NT2/D1 (cell line): ENCODE data around the gene CXXC5.

Experiments used
- DNase-seq: peaks from one replicate; pipeline ENCODE4 v3.0.0-alpha.2; 2011; ENCODE audit warnings: low read depth, low spot score
- H3K27me3 ChIP-seq: 2 replicates; pipeline ENCODE4 v1.6.0; 2011; ENCODE audit warnings: mild to moderate bottlenecking; ENCODE audit not compliant: insufficient read length, insufficient read depth
- H3K36me3 ChIP-seq: 2 replicates; pipeline ENCODE4 v1.6.1; 2011; ENCODE audit warnings: mild to moderate bottlenecking, low read length, mixed read lengths; ENCODE audit not compliant: insufficient read depth, insufficient read length
- H3K4me1 ChIP-seq: 2 replicates; pipeline ENCODE4 v1.5.1; 2011; ENCODE audit not compliant: insufficient read depth, insufficient read length
- H3K4me3 ChIP-seq: 2 replicates; pipeline ENCODE4 v1.5.1; 2011; ENCODE audit warnings: low read depth; ENCODE audit not compliant: insufficient read length
- H3K9ac ChIP-seq: 2 replicates; pipeline ENCODE4 v1.6.0; 2011; ENCODE audit warnings: low read depth; ENCODE audit not compliant: insufficient read length
- H3K9me3 ChIP-seq: 2 replicates; pipeline ENCODE4 v1.5.1; 2011; ENCODE audit warnings: mild to moderate bottlenecking, low read length; ENCODE audit not compliant: insufficient read depth
- SUZ12 ChIP-seq: IDR thresholded peaks from 2 replicates; pipeline ENCODE4 v1.6.1; 2011; ENCODE audit not compliant: insufficient read length, insufficient read depth; ENCODE audit errors: extremely low read depth
- YY1 ChIP-seq: IDR thresholded peaks from 2 replicates; pipeline ENCODE4 v1.6.1; 2011; ENCODE audit not compliant: insufficient read length, insufficient read depth
- ZNF274 ChIP-seq: IDR thresholded peaks from 2 replicates; pipeline ENCODE4 v1.6.1; 2011; ENCODE audit warnings: mild to moderate bottlenecking, low read depth, low read length

The CXXC5 gene

GRCh38 chr5:139660105-139660922 is 12.2 kb downstream of the CXXC5 start:
- no peaks in the 10 kb centered on the region for H3K9me3 ChIP-seq
- H3K4me3 ChIP-seq = no peak overlapping the region
- no peaks in the 10 kb centered on the region for H3K27me3 ChIP-seq
- peaks cover 34% of the 10 kb centered on the region for H3K4me1 ChIP-seq
- DNase-seq = no peak
- peaks cover 44% of the 10 kb centered on the region for H3K36me3 ChIP-seq
- H3K9ac ChIP-seq = peak overlapping the region; percentile 21
- no peak for TF ChIP-seq YY1
- no peak for TF ChIP-seq ZNF274
- no peak for TF ChIP-seq SUZ12

GRCh38 chr5:139660923-139661814 is 13.0 kb downstream of the CXXC5 start:
- no peak for TF ChIP-seq SUZ12
- no peak for TF ChIP-seq ZNF274
- no peak for TF ChIP-seq YY1
- Histone ChIP-seq H3K36me3 (peaks cover 48% of the 10 kb centered on the region), H3K4me1 (peaks cover 36% of the 10 kb centered on the region), H3K4me3 (no peak overlapping the region), H3K9me3 (no peaks in the 10 kb centered on the region), H3K9ac (no peak overlapping the region), H3K27me3 (no peaks in the 10 kb centered on the region)
- DNase-seq = no peak

- peaks cover 49% of the 10 kb centered on the region for H3K36me3 ChIP-seq
- H3K9ac ChIP-seq = no peak overlapping the region
- H3K4me3 ChIP-seq = no peak overlapping the region
- H3K9me3 ChIP-seq = no peaks in the 10 kb centered on the region
- TF ChIP-seq SUZ12 (no peak), ZNF274 (no peak), YY1 (no peak)
- peaks cover 42% of the 10 kb centered on the region for H3K4me1 ChIP-seq
- no peaks in the 10 kb centered on the region for H3K27me3 ChIP-seq
- DNase-seq = no peak
Measured at GRCh38 chr5:139662617-139663016, 14.5 kb downstream of the CXXC5 start.

GRCh38 chr5:139663207-139664085 is 15.3 kb downstream of the CXXC5 start:
- Histone ChIP-seq H3K36me3 (peaks cover 49% of the 10 kb centered on the region), H3K4me3 (no peak overlapping the region), H3K9me3 (no peaks in the 10 kb centered on the region), H3K4me1 (peaks cover 39% of the 10 kb centered on the region), H3K27me3 (no peaks in the 10 kb centered on the region), H3K9ac (no peak overlapping the region)
- no peak for DNase-seq
- no peak for TF ChIP-seq ZNF274
- TF ChIP-seq YY1 = no peak
- TF ChIP-seq SUZ12 = no peak

GRCh38 chr5:139664086-139664693 is 16.0 kb downstream of the CXXC5 start:
- TF ChIP-seq YY1 = no peak
- Histone ChIP-seq H3K9ac (no peak overlapping the region), H3K36me3 (peaks cover 54% of the 10 kb centered on the region), H3K27me3 (no peaks in the 10 kb centered on the region), H3K9me3 (no peaks in the 10 kb centered on the region), H3K4me1 (peaks cover 37% of the 10 kb centered on the region), H3K4me3 (no peak overlapping the region)
- DNase-seq = no peak

GRCh38 chr5:139664727-139665351 is 16.7 kb downstream of the CXXC5 start:
- peaks cover 33% of the 10 kb centered on the region for H3K4me1 ChIP-seq

More at GRCh38 chr5:139664727-139665351, 16.7 kb downstream of the CXXC5 start:
- Histone ChIP-seq H3K4me3 (no peak overlapping the region), H3K9ac (no peak overlapping the region), H3K27me3 (no peaks in the 10 kb centered on the region), H3K9me3 (no peaks in the 10 kb centered on the region), H3K36me3 (peaks cover 54% of the 10 kb centered on the region)
- no peak for DNase-seq
- TF ChIP-seq SUZ12 (no peak), ZNF274 (no peak), YY1 (no peak)
